Measurements from ENCODE around the gene ARHGAP33.

The ARHGAP33 gene

DNA sequence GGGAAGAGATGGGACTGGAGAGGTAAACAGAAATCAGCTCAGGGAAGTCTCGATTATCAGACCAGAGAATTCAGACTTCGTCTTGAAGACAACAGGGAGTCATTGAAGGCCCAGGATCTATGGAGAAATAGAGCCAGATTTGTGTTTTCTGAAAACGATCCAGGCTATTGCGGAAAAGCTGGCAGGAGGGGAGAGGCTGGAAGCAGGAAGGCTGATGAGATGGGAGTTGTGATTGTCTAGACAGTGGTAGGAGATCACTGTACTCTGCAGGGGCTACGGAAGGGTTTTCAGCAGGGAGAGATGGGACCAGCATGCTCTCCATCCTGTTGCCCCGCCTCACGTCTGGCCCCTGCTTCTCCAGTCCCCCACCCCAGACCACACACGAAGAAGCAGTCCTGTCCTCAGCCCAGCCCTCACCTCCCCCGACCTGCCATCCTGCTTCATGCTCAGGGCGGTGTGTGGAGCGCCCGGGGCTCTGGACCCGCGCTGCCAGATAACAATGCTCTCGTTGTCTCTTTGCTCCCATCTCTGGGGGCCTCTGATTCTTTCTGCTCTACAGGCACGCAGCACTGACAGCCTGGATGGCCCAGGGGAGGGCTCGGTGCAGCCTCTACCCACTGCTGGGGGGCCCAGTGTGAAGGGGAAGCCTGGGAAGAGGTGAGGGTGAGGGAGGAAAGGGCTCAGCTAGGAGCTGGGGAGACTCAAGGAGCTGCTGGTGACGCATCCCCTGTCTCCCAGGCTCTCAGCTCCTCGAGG lies 1.9 kb downstream of the ARHGAP33 start:
- Histone ChIP-seq H3K9me3 (ENCODE audit: control insufficient read depth in 1 of 2, low read length in 2 of 2) (no peaks in the 10 kb centered on the region), H3K36me3 (ENCODE audit: control insufficient read depth in 1 of 2, insufficient read depth in 2 of 2, low read length in 2 of 2) (peaks cover 0 to 10% of the 10 kb centered on the region in 2 donors), H3K27me3 (ENCODE audit: low read depth, low read length) (no peaks in the 10 kb centered on the region), H3K4me3 (ENCODE audit: low read depth in 1 of 2, low read length in 2 of 2) (no peak overlapping the region), H3K4me1 (ENCODE audit: control insufficient read depth in 1 of 2, insufficient read depth in 2 of 2, low read length in 2 of 2) (peaks cover 4 to 13% of the 10 kb centered on the region in 2 donors), H3K27ac (ENCODE audit: low read length) (no peak overlapping the region)

DNA sequence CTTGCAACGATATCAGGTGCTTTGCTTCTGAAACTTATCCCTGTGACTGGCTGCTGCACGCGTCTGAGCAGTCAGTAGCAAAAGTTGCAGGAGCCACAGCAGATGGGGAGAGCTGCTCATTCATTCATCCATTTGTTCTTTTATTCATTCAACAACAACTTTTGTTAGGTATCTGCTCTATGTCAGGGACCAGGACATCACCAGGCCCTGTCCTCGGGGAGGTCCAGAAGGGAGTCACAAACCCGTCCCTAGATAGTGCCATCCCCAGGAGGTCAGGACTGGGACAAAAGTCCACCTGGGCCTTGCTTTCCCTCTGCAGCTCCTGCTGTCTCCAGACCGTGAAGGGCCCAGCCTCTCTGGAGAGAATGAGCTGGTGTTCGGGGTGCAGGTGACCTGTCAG lies 2.6 kb downstream of the ARHGAP33 start:
- peaks cover 6 to 17% of the 10 kb centered on the region in 2 donors for H3K36me3 ChIP-seq (ENCODE audit: control insufficient read depth in 1 of 2, insufficient read depth in 2 of 2, low read length in 2 of 2)
- H3K4me3 ChIP-seq (ENCODE audit: low read depth in 1 of 2, low read length in 2 of 2), result no peak overlapping the region
- H3K9me3 ChIP-seq (ENCODE audit: control insufficient read depth in 1 of 2, low read length in 2 of 2), result no peaks in the 10 kb centered on the region
- H3K27me3 ChIP-seq (ENCODE audit: low read depth, low read length), result no peaks in the 10 kb centered on the region
- H3K4me1 ChIP-seq (ENCODE audit: control insufficient read depth in 1 of 2, insufficient read depth in 2 of 2, low read length in 2 of 2), result peaks cover 4 to 13% of the 10 kb centered on the region in 2 donors
- no peak overlapping the region for H3K27ac ChIP-seq (ENCODE audit: low read length)

DNA sequence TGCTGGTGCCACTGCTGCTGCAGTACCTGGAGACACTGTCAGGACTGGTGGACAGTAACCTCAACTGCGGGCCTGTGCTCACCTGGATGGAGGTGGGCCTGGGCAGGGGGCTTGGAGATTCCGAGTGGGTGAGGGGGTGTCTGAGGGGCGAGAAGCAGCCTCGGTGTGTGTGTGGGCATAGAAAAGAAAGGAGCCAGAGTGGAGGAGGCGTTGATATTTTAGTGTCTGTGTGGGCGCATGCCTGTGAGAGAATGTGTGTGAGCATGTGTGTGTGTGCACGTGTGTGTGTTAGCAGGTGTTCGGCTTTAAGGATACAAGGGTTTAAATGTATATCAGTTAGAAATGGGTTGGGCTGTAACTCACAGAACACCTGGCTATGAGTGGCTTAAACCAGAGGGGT lies 3.7 kb downstream of the ARHGAP33 start:
- Histone ChIP-seq H3K27ac (ENCODE audit: low read length) (no peak overlapping the region), H3K4me3 (ENCODE audit: low read depth in 1 of 2, low read length in 2 of 2) (no peak overlapping the region), H3K36me3 (ENCODE audit: control insufficient read depth in 1 of 2, insufficient read depth in 2 of 2, low read length in 2 of 2) (peaks cover 7 to 21% of the 10 kb centered on the region in 2 donors), H3K9me3 (ENCODE audit: control insufficient read depth in 1 of 2, low read length in 2 of 2) (no peaks in the 10 kb centered on the region), H3K27me3 (ENCODE audit: low read depth, low read length) (no peaks in the 10 kb centered on the region), H3K4me1 (ENCODE audit: control insufficient read depth in 1 of 2, insufficient read depth in 2 of 2, low read length in 2 of 2) (peaks cover 4 to 13% of the 10 kb centered on the region in 2 donors)

DNA sequence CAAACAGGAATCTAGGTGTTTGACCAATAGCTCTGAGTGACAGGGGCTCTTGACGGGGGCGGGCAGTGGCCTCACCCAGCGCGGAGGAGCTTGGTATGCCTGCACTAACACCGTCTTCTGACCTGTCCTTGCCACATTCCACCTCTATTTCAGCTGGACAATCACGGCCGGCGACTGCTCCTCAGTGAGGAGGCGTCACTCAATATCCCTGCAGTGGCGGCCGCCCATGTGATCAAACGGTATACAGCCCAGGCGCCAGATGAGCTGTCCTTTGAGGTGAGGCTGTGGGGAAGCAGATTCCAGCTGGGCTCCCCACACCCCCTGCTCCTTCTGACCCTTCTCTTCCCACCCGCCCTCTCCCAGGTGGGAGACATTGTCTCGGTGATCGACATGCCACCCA lies 4.7 kb downstream of the ARHGAP33 start:
- H3K27me3 ChIP-seq (ENCODE audit: low read depth, low read length), result no peaks in the 10 kb centered on the region
- peaks cover 7 to 24% of the 10 kb centered on the region in 2 donors for H3K36me3 ChIP-seq (ENCODE audit: control insufficient read depth in 1 of 2, insufficient read depth in 2 of 2, low read length in 2 of 2)
- no peak overlapping the region for H3K27ac ChIP-seq (ENCODE audit: low read length)
- no peaks in the 10 kb centered on the region for H3K9me3 ChIP-seq (ENCODE audit: control insufficient read depth in 1 of 2, low read length in 2 of 2)
- H3K4me1 ChIP-seq (ENCODE audit: control insufficient read depth in 1 of 2, insufficient read depth in 2 of 2, low read length in 2 of 2), result peaks cover 0 to 8% of the 10 kb centered on the region in 2 donors
- no peak overlapping the region for H3K4me3 ChIP-seq (ENCODE audit: low read depth in 1 of 2, low read length in 2 of 2)

DNA sequence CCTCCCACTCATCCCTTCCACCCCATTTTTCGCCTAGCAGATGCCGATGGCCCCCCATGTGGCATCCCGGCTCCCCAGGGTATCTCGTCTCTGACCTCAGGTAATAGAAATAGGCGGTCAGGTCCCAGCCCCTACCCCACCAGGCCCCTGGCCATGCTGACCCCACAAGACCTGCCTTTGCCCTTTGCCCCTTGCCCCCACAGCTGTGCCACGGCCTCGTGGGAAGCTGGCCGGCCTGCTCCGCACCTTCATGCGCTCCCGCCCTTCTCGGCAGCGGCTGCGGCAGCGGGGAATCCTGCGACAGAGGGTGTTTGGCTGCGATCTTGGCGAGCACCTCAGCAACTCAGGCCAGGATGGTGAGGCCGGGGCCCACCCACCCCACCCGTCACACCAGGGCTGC lies 5.4 kb downstream of the ARHGAP33 start:
- Histone ChIP-seq H3K9me3 (ENCODE audit: control insufficient read depth in 1 of 2, low read length in 2 of 2) (no peaks in the 10 kb centered on the region), H3K27me3 (ENCODE audit: low read depth, low read length) (no peaks in the 10 kb centered on the region), H3K4me3 (ENCODE audit: low read depth in 1 of 2, low read length in 2 of 2) (no peak overlapping the region), H3K4me1 (ENCODE audit: control insufficient read depth in 1 of 2, insufficient read depth in 2 of 2, low read length in 2 of 2) (peaks cover 0 to 7% of the 10 kb centered on the region in 2 donors), H3K27ac (ENCODE audit: low read length) (no peak overlapping the region), H3K36me3 (ENCODE audit: control insufficient read depth in 1 of 2, insufficient read depth in 2 of 2, low read length in 2 of 2) (peaks cover 7 to 28% of the 10 kb centered on the region in 2 donors)

DNA sequence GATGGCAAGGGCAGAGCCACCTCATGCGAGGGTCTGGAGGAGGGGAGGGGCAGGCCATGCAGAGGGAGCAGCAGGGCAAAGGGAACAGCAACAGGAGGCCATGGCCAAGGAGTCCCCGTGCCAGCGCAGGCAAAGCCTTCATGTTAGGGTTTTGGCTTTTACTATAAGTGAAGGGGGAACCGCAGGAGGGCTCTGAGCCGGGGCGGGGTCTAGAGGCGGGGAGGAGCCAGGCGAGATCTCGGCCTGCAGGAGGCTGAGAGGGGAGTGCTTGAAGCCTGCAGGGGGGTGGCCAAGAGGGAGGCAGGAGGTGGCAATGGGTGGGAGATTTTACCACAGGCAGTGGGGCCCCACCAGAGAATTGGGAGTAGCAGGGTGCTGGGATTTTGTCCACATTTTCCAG lies 6.3 kb downstream of the ARHGAP33 start:
- Histone ChIP-seq H3K4me1 (ENCODE audit: control insufficient read depth in 1 of 2, insufficient read depth in 2 of 2, low read length in 2 of 2) (peaks cover 0 to under 1% of the 10 kb centered on the region in 2 donors), H3K36me3 (ENCODE audit: control insufficient read depth in 1 of 2, insufficient read depth in 2 of 2, low read length in 2 of 2) (peaks cover 7 to 28% of the 10 kb centered on the region in 2 donors), H3K27ac (ENCODE audit: low read length) (no peak overlapping the region), H3K4me3 (ENCODE audit: low read depth in 1 of 2, low read length in 2 of 2) (no peak overlapping the region), H3K27me3 (ENCODE audit: low read depth, low read length) (no peaks in the 10 kb centered on the region), H3K9me3 (ENCODE audit: control insufficient read depth in 1 of 2, low read length in 2 of 2) (no peaks in the 10 kb centered on the region)

DNA sequence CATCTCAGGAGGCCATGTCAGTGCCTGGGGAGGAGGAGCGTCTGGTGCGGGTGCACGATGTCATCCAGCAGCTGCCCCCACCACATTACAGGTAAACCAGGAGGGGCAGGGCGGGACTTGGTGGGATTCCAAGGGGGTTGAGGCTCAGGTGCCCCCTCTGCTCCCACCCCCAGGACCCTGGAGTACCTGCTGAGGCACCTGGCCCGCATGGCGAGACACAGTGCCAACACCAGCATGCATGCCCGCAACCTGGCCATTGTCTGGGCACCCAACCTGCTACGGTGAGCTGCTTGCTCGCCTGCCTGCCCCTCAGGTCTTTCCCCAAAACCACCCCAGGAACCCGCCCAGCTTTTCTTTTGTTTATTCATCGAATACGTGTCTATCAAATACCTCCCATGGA lies 7.2 kb downstream of the ARHGAP33 start:
- Histone ChIP-seq H3K9me3 (ENCODE audit: control insufficient read depth in 1 of 2, low read length in 2 of 2) (no peaks in the 10 kb centered on the region), H3K36me3 (ENCODE audit: control insufficient read depth in 1 of 2, insufficient read depth in 2 of 2, low read length in 2 of 2) (peaks cover 7 to 28% of the 10 kb centered on the region in 2 donors), H3K4me3 (ENCODE audit: low read depth in 1 of 2, low read length in 2 of 2) (no peak overlapping the region), H3K4me1 (ENCODE audit: control insufficient read depth in 1 of 2, insufficient read depth in 2 of 2, low read length in 2 of 2) (no peaks in the 10 kb centered on the region), H3K27ac (ENCODE audit: low read length) (no peak overlapping the region), H3K27me3 (ENCODE audit: low read depth, low read length) (no peaks in the 10 kb centered on the region)

DNA sequence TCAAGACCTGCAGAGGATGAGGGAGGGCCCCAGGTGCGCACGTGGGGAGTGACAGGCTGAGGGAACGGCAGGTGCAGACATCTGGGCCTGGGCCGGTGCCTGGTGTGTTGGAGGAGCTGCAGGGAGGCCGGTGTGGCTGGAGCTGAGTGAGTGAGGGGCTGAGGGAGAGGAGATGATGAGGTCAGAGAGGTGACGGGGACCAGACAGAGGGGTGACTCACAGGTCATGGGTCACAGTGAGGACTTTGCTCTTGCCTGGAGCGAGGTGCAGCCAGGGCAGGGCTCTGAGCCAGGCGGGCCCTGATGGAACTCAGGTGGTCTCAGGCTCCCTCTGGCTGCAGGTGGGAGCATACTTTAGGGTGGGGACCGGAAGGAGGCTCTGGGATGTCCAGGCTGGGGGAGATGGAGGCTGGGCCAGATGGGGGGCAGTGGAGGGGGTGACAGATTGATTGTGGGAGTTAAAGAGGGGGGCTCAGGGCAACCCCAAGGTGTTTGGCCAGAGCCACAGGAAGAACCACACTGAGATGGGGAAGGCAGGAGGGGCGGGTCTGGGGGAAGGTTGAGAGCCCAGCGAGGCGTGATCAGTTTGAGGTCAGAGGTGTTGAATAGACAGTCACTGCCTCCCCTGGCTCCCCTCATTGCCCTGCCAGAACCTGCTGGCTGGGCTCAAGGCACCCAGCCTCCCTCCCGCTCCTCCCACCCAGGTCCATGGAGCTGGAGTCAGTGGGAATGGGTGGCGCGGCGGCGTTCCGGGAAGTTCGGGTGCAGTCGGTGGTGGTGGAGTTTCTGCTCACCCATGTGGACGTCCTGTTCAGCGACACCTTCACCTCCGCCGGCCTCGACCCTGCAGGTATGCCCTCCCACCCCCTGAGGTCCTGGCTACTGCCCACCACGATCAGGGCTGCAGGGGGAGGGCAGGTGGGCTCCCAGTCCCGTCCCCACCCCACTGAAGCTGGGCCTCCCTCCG lies 8.4 kb downstream of the ARHGAP33 start:
- Histone ChIP-seq H3K27ac (ENCODE audit: low read length) (no peak overlapping the region), H3K27me3 (ENCODE audit: low read depth, low read length) (no peaks in the 10 kb centered on the region), H3K4me1 (ENCODE audit: control insufficient read depth in 1 of 2, insufficient read depth in 2 of 2, low read length in 2 of 2) (no peaks in the 10 kb centered on the region), H3K9me3 (ENCODE audit: control insufficient read depth in 1 of 2, low read length in 2 of 2) (no peaks in the 10 kb centered on the region), H3K4me3 (ENCODE audit: low read depth in 1 of 2, low read length in 2 of 2) (no peak overlapping the region), H3K36me3 (ENCODE audit: control insufficient read depth in 1 of 2, insufficient read depth in 2 of 2, low read length in 2 of 2) (peaks cover 7 to 28% of the 10 kb centered on the region in 2 donors)

DNA sequence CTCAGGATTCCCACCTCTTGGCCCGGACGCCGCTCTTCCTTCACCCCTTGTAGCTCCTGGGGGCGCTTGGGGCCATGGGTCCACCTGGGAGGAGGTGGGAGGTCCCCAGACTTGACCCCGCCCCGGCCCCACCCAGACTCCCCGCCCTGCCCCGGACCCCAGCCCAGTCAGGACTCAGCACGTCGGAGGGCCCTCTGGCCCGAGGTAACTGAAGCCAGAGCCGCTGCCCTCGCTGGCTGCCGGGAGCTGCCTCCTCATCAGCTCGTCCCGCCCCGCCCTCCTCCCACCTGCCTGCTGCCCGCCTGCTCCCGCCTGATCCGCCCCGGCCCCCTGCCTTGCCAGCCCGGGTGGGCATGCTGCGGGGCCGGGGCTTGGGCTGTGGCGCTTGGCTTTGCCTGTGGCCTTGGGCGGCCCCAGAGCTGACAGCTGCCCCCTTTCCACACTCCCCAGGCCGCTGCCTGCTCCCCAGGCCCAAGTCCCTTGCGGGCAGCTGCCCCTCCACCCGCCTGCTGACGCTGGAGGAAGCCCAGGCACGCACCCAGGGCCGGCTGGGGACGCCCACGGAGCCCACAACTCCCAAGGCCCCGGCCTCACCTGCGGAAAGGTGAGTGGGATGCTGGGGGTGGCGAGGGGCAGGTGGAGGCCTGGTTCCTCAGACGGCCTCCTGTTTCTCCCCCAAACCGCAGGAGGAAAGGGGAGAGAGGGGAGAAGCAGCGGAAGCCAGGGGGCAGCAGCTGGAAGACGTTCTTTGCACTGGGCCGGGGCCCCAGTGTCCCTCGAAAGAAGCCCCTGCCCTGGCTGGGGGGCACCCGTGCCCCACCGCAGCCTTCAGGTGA lies 9.4 kb downstream of the ARHGAP33 start:
- H3K27me3 ChIP-seq (ENCODE audit: low read depth, low read length), result no peaks in the 10 kb centered on the region
- H3K9me3 ChIP-seq (ENCODE audit: control insufficient read depth in 1 of 2, low read length in 2 of 2), result no peaks in the 10 kb centered on the region
- H3K27ac ChIP-seq (ENCODE audit: low read length), result no peak overlapping the region
- no peaks in the 10 kb centered on the region for H3K4me1 ChIP-seq (ENCODE audit: control insufficient read depth in 1 of 2, insufficient read depth in 2 of 2, low read length in 2 of 2)
- peaks cover 7 to 28% of the 10 kb centered on the region in 2 donors for H3K36me3 ChIP-seq (ENCODE audit: control insufficient read depth in 1 of 2, insufficient read depth in 2 of 2, low read length in 2 of 2)
- no peak overlapping the region for H3K4me3 ChIP-seq (ENCODE audit: low read depth in 1 of 2, low read length in 2 of 2)

DNA sequence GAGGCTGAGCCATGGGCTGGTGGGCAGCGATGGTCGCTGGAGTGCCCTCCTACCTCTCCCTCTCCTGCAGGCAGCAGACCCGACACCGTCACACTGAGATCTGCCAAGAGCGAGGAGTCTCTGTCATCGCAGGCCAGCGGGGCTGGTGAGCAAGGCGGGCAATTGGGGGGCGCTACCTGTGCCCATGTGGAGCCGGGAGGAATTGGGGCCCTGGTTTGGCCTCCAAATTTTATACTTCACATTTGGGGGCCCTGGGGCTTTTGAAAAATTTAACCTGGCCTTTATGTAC lies 9.9 kb downstream of the ARHGAP33 start:
- Histone ChIP-seq H3K36me3 (ENCODE audit: control insufficient read depth in 1 of 2, insufficient read depth in 2 of 2, low read length in 2 of 2) (peaks cover 7 to 28% of the 10 kb centered on the region in 2 donors), H3K4me3 (ENCODE audit: low read depth in 1 of 2, low read length in 2 of 2) (no peak overlapping the region), H3K27me3 (ENCODE audit: low read depth, low read length) (no peaks in the 10 kb centered on the region), H3K4me1 (ENCODE audit: control insufficient read depth in 1 of 2, insufficient read depth in 2 of 2, low read length in 2 of 2) (no peaks in the 10 kb centered on the region), H3K9me3 (ENCODE audit: control insufficient read depth in 1 of 2, low read length in 2 of 2) (no peaks in the 10 kb centered on the region), H3K27ac (ENCODE audit: low read length) (no peak overlapping the region)
